H1 (cell line): ENCODE measurements around the gene TNFAIP1. TPM values are rescaled to one million over a fixed set of nuclear protein-coding genes. Genes with fewer than 3 reads are reported as not detected.
A peak's percentile ranks its signal among the peaks of the same experiment; 100 is the strongest.

ENCODE experiments used
- BRCA1 ChIP-seq: IDR thresholded peaks from 2 replicates; pipeline ENCODE4 v1.6.1; 2012; ENCODE audit warnings: low read depth, low read length, improper control_type of control experiment
- CEBPB ChIP-seq: IDR thresholded peaks from 2 replicates; pipeline ENCODE4 v1.6.1; 2012; ENCODE audit warnings: low read depth, low read length
- CHD1 ChIP-seq: IDR thresholded peaks from 2 replicates; pipeline ENCODE4 v1.6.1; 2012; ENCODE audit warnings: low read depth, low read length, improper control_type of control experiment
- CREB1 ChIP-seq: IDR thresholded peaks from 2 replicates; pipeline ENCODE4 v1.6.1; 2012; ENCODE audit warnings: inconsistent platforms
- HDAC2 ChIP-seq, 2 experiments: fragments of 300-600 bp in 1 of 2; sonication (generic) in 1 of 2; IDR thresholded peaks; 2 replicates each; pipeline ENCODE4 v1.6.1; 2011 to 2012; ENCODE audit warnings: low read depth in 2 of 2, low read length in 2 of 2, mild to moderate bottlenecking in 2 of 2, moderate library complexity in 2 of 2, borderline replicate concordance in 1 of 2, inconsistent platforms in 1 of 2
- JUN ChIP-seq: IDR thresholded peaks from 2 replicates; pipeline ENCODE4 v1.6.1; 2011; ENCODE audit warnings: low read depth, mild to moderate bottlenecking, improper control_type of control experiment, low read length
- KDM4A ChIP-seq: IDR thresholded peaks from one replicate; pipeline ENCODE4 v1.7.1; 2012; ENCODE audit warnings: low read depth, mild to moderate bottlenecking, moderate library complexity, low read length, inconsistent platforms; ENCODE audit not compliant: severe bottlenecking
- KDM5A ChIP-seq: fragments of 200-600 bp; IDR thresholded peaks from 2 replicates; pipeline ENCODE4 v1.7.1; 2012; ENCODE audit warnings: mild to moderate bottlenecking, low read length, inconsistent platforms, mixed read lengths
- PHF8 ChIP-seq: fragments of 200-600 bp; sonication (generic); conservative IDR thresholded peaks from 2 replicates; pipeline ENCODE4 v1.7.1; 2012; ENCODE audit warnings: low read depth, mild to moderate bottlenecking, inconsistent platforms, low read length, moderate library complexity
- POLR2A ChIP-seq, 2 experiments: IDR thresholded peaks; 1 replicate in 1 of 2; 2 replicates in 1 of 2; pipeline ENCODE4 v1.6.1; 2011; ENCODE audit warnings: low read depth in 2 of 2, low read length in 2 of 2, mild to moderate bottlenecking in 2 of 2; ENCODE audit errors: control extremely low read depth in 1 of 2
- POLR2AphosphoS5 ChIP-seq: IDR thresholded peaks from 2 replicates; pipeline ENCODE4 v1.6.1; 2011; ENCODE audit warnings: low read depth, low read length
- POU5F1 ChIP-seq: IDR thresholded peaks from 2 replicates; pipeline ENCODE4 v1.6.1; 2011; ENCODE audit warnings: low read depth, mild to moderate bottlenecking, low read length, moderate library complexity
- RBBP5 ChIP-seq: IDR thresholded peaks from 2 replicates; pipeline ENCODE4 v1.7.1; 2012; ENCODE audit warnings: low read depth, mild to moderate bottlenecking, inconsistent platforms, low read length, moderate library complexity, borderline replicate concordance
- SAP30 ChIP-seq: fragments of 300-600 bp; sonication (generic); IDR thresholded peaks from 2 replicates; pipeline ENCODE4 v1.7.1; 2012; ENCODE audit warnings: low read length, moderate library complexity, mild to moderate bottlenecking, inconsistent platforms; ENCODE audit not compliant: insufficient read depth, insufficient replicate concordance
- SIRT6 ChIP-seq: IDR thresholded peaks from one replicate; pipeline ENCODE4 v1.7.1; 2012; ENCODE audit warnings: low read length, inconsistent platforms
- SUZ12 ChIP-seq: fragments of 200-600 bp; sonication (generic); IDR thresholded peaks from 2 replicates; pipeline ENCODE4 v1.6.1; 2012; ENCODE audit warnings: mild to moderate bottlenecking, inconsistent platforms, low read length, moderate library complexity, mixed read lengths
- TEAD4 ChIP-seq: IDR thresholded peaks from 2 replicates; pipeline ENCODE4 v1.6.1; 2012; ENCODE audit warnings: low read depth, low read length, inconsistent platforms, mixed read lengths
- ZNF274 ChIP-seq: IDR thresholded peaks from 2 replicates; pipeline ENCODE4 v1.7.0; 2012; ENCODE audit warnings: low read length, borderline replicate concordance; ENCODE audit errors: extremely low read depth
- polyA plus RNA-seq, 7 experiments: library from polyadenylated mRNA; depleted of rRNA in 3 of 7; stranded (reverse) in 5 of 7; unstranded in 2 of 7; fragments of >200 nt in 5 of 7; fragments of 200-250 nt in 2 of 7; gene quantifications; 1 replicate in 5 of 7; 2 replicates in 1 of 7; 4 replicates in 1 of 7; pipeline versions ENCODE4 v1.2.1 to v1.2.3, GENCODE V29; 2011 to 2013; ENCODE audit warnings: missing spikeins in 2 of 7, mixed read lengths in 2 of 7
- total RNA-seq: library from RNA; stranded (reverse); fragmentation: NEBNext Ultra II Directional; extraction: Animal tissue kit (Norgen Biotek cat#: 25700); gene quantifications from 2 replicates; pipeline ENCODE4 v1.2.1, GENCODE V29; 2021

The TNFAIP1 gene
- total and polyA plus RNA-seq, 2 of the 8 experiments (the other 6 are each of a cell fraction or from before 2014, with no cell fraction given) = 16.9 to 19.5 TPM

DNA sequence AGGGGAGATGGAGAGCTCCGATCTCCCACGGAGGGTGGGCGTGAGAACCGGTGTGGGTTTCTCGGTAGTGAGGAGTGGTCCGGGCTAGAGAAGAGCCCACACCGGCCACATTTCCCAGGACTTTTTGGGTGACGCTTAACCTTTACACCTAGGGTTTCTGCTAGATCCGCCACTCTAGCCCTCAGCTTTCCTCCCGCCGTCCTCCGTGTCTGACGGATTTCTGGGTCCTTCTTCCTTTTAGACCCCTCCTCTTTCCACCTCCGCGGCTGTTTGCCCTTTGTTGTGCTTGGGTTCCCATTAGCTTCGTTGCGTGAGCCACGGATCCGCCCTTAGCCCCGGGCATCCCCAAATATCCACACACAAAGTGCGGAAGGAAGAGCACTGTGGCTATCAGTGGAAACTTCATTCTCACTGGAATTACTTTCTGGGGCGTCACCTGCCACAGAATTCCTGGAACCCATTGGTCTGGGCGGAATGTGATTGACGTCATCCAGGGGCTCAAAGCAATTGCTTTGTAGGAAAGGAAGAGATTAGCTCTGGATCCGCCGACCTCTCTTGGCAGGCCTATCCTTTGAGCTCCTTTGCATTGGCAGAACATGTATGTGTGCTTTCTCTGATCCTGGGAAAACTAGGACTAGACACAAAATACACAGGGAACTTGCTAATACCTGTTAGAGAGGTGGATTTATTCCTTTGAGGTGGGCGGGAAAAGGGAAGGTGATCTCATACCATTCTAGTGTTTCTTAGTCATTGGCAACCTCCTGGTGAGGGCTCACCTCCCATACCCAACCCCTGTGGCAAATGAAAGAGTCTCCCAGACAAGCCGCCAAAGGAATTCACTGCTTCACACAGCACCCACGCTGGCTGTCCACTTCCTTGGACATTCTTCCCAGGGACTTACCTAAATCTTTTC, 654 bp downstream of the TNFAIP1 start (continued):
- TF ChIP-seq SAP30 = peak; percentile 32
- no peak for TF ChIP-seq SUZ12
- TF ChIP-seq KDM4A = peak; percentile 40
- no peak for TF ChIP-seq POU5F1
- no peak for TF ChIP-seq CHD1
- TF ChIP-seq POLR2AphosphoS5 = 0 out of 2 replicates have a peak, but pooled peaks have one; percentile 2
- TF ChIP-seq HDAC2 (IDR thresholded peaks at IDR 0.05; ENCODE audit: borderline replicate concordance in 1 of 2, low read depth in 2 of 2, low read length in 2 of 2) = no peak; a peak in 1 of 4 replicates
- TF ChIP-seq KDM5A = no peak
- TF ChIP-seq SIRT6 = no peak
- 0 out of 2 replicates have a peak, but pooled peaks have one; percentile 18 for TF ChIP-seq RBBP5
- no peak for TF ChIP-seq BRCA1
- TF ChIP-seq CEBPB = no peak
- peak; percentile 51 to 87 for TF ChIP-seq POLR2A (IDR thresholded peaks at IDR 0.05; ENCODE audit: control extremely low read depth in 1 of 2, low read depth in 2 of 2, low read length in 2 of 2)
- no peak for TF ChIP-seq ZNF274
- peak; percentile 14 for TF ChIP-seq PHF8
- peak; percentile 78 for TF ChIP-seq TEAD4
- TF ChIP-seq CREB1 = peak; percentile 83
- 0 out of 2 replicates have a peak, but pooled peaks have one; percentile 25 for TF ChIP-seq JUN
